ENCODE data around the gene SHISA8.

SHISA8 gene

GRCh38 chr22:41920271-41920976 is 5.5 kb upstream of the SHISA8 start:
- no peak overlapping the region for H3K9ac ChIP-seq (ENCODE audit: low read depth, low read length)
- DNase-seq (no peak), ATAC-seq (ENCODE audit: insufficient read depth, low read depth) (no peak)
- TF ChIP-seq CTCF (IDR thresholded peaks at IDR 0.05; ENCODE audit: borderline replicate concordance, extremely low read depth, low read length, poor library complexity, severe bottlenecking) (no peak), EZH2 (IDR thresholded peaks at IDR 0.05; ENCODE audit: borderline replicate concordance, low read depth, low read length, severe bottlenecking) (no peak)
- no peak overlapping the region for H2AFZ ChIP-seq (ENCODE audit: low read depth, low read length)
- no peak overlapping the region for H3K4me3 ChIP-seq (ENCODE audit: low read depth in 1 of 2, low read length in 2 of 2)
- peaks cover 6% of the 10 kb centered on the region; the same call in 1 of the 2 replicates for H3K36me3 ChIP-seq (ENCODE audit: insufficient read depth, low read length)
- no peaks in the 10 kb centered on the region for H3K9me3 ChIP-seq (ENCODE audit: insufficient read depth, low read length, severe bottlenecking)
- H3K27me3 ChIP-seq (ENCODE audit: insufficient read depth, low read length, poor library complexity) = peaks cover under 1% of the 10 kb centered on the region
- H3K27ac ChIP-seq (ENCODE audit: low read length) = no peak overlapping the region
- no peaks in the 10 kb centered on the region for H3K4me1 ChIP-seq (ENCODE audit: insufficient read depth, low read length)
- no peaks in the 10 kb centered on the region for H3K79me2 ChIP-seq (ENCODE audit: insufficient read depth, low read length)
- H3K4me2 ChIP-seq (ENCODE audit: insufficient read depth, low read length) = no peak overlapping the region
- H4K20me1 ChIP-seq (ENCODE audit: insufficient read depth, low read length) = peaks cover 9% of the 10 kb centered on the region; the same call in 1 of the 2 replicates

GRCh38 chr22:41919357-41920224 is 4.7 kb upstream of the SHISA8 start:
- Histone ChIP-seq H3K27ac (ENCODE audit: low read length) (no peak overlapping the region), H3K4me1 (ENCODE audit: insufficient read depth, low read length) (no peaks in the 10 kb centered on the region; the same call in 1 of the 2 replicates), H3K27me3 (ENCODE audit: insufficient read depth, low read length, poor library complexity) (peaks cover 4% of the 10 kb centered on the region), H3K9ac (ENCODE audit: low read depth, low read length) (no peak overlapping the region), H2AFZ (ENCODE audit: low read depth, low read length) (no peak overlapping the region), H4K20me1 (ENCODE audit: insufficient read depth, low read length) (peaks cover 13% of the 10 kb centered on the region; the same call in 1 of the 2 replicates), H3K79me2 (ENCODE audit: insufficient read depth, low read length) (no peaks in the 10 kb centered on the region), H3K4me3 (ENCODE audit: low read depth in 1 of 2, low read length in 2 of 2) (no peak overlapping the region), H3K36me3 (ENCODE audit: insufficient read depth, low read length) (peaks cover 2% of the 10 kb centered on the region; the same call in 1 of the 2 replicates), H3K9me3 (ENCODE audit: insufficient read depth, low read length, severe bottlenecking) (no peaks in the 10 kb centered on the region), H3K4me2 (ENCODE audit: insufficient read depth, low read length) (no peak overlapping the region)
- ATAC-seq (ENCODE audit: insufficient read depth, low read depth) = no peak
- DNase-seq = no peak
- TF ChIP-seq EZH2 (IDR thresholded peaks at IDR 0.05; ENCODE audit: borderline replicate concordance, low read depth, low read length, severe bottlenecking) (no peak), CTCF (IDR thresholded peaks at IDR 0.05; ENCODE audit: borderline replicate concordance, extremely low read depth, low read length, poor library complexity, severe bottlenecking) (no peak)

GRCh38 chr22:41917903-41918791 is 3.3 kb upstream of the SHISA8 start:
- Histone ChIP-seq H3K4me2 (ENCODE audit: insufficient read depth, low read length) (no peak overlapping the region), H3K27me3 (ENCODE audit: insufficient read depth, low read length, poor library complexity) (peaks cover 4% of the 10 kb centered on the region), H4K20me1 (ENCODE audit: insufficient read depth, low read length) (peaks cover 17% of the 10 kb centered on the region), H3K9me3 (ENCODE audit: insufficient read depth, low read length, severe bottlenecking) (no peaks in the 10 kb centered on the region), H3K9ac (ENCODE audit: low read depth, low read length) (no peak overlapping the region), H3K4me3 (ENCODE audit: low read depth in 1 of 2, low read length in 2 of 2) (no peak overlapping the region), H3K27ac (ENCODE audit: low read length) (no peak overlapping the region), H3K36me3 (ENCODE audit: insufficient read depth, low read length) (0 out of 2 replicates have a peak, but pooled peaks cover under 1% of the 10 kb centered on the region), H3K4me1 (ENCODE audit: insufficient read depth, low read length) (no peaks in the 10 kb centered on the region; the same call in 1 of the 2 replicates), H2AFZ (ENCODE audit: low read depth, low read length) (no peak overlapping the region), H3K79me2 (ENCODE audit: insufficient read depth, low read length) (no peaks in the 10 kb centered on the region)
- DNase-seq (no peak), ATAC-seq (ENCODE audit: insufficient read depth, low read depth) (no peak)
- no peak for TF ChIP-seq EZH2 (IDR thresholded peaks at IDR 0.05; ENCODE audit: borderline replicate concordance, low read depth, low read length, severe bottlenecking)
- TF ChIP-seq CTCF (IDR thresholded peaks at IDR 0.05; ENCODE audit: borderline replicate concordance, extremely low read depth, low read length, poor library complexity, severe bottlenecking) = no peak

All from DND-41 (cell line).